ENCODE measurements around the gene CFAP74.
"Not testable (repeated sequence)": the region's sequence is repeated elsewhere in the genome, so short reads cannot be mapped to it uniquely, and the experiment has no call there.

Gene CFAP74

DNA sequence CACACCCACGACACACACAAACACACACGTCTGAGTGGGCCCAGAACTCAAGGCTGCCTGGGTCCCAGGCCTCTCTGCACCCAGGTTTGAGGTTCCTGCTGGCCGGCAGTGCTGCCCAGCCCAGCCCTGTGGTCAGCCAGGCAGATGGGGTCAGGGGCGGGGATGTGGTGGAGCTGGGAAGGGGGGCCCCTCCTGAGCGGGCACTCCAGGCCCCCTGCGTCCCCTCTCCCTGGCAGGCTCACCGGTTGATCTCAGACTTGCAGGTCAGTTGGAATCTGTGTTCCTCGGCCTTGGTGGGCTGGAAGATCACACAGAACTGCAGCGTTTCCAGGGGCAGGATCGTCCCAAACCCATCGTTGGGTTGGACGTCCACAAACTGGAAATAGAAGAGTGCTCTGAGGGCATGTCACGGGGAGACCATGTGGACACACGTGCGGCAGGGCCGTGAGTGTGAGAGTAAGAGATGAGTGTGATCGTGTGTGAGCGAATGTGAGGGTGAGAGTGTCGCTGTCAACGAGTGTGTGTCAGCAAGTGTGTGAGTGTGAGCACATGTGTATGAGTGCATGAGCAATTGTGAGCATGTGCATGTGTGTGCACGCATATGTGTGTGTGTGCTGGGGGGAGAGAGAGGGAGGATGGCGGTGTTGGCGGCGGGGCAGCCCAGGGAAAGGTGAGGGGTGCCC lies 64.8 kb downstream of the CFAP74 start:
- Histone ChIP-seq H3K9me3 (ENCODE audit: low read length) (no peaks in the 10 kb centered on the region), H3K36me3 (ENCODE audit: insufficient read depth, low read length) (no peaks in the 10 kb centered on the region), H3K4me1 (ENCODE audit: insufficient read depth, low read length) (no peaks in the 10 kb centered on the region), H3K4me3 (ENCODE audit: low read depth in 1 of 2, low read length in 2 of 2) (no peak overlapping the region), H3K27ac (ENCODE audit: low read depth, low read length) (no peak overlapping the region), H3K27me3 (ENCODE audit: control insufficient read depth in 1 of 2, insufficient read depth in 2 of 2, low read length in 2 of 2) (peaks cover 0 to 25% of the 10 kb centered on the region in 2 donors), H3K9ac (ENCODE audit: low read length) (no peak overlapping the region)

DNA sequence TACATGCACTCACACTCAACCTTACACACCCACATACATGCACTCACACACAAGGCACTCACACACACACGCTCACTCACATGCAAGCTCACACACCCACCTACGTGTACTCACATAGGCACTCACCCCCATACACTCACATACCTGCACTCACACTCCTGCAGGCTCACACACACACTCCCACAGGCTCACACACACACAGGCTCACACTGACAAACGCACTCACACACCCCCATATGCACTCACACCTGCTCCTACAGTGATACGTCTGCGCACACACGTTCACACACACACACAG lies 65.4 kb downstream of the CFAP74 start:
- Histone ChIP-seq H3K9ac (ENCODE audit: low read length) (no peak overlapping the region), H3K36me3 (ENCODE audit: insufficient read depth, low read length) (no peaks in the 10 kb centered on the region), H3K27ac (ENCODE audit: low read depth, low read length) (no peak overlapping the region), H3K27me3 (ENCODE audit: control insufficient read depth in 1 of 2, insufficient read depth in 2 of 2, low read length in 2 of 2) (peaks cover 0 to 20% of the 10 kb centered on the region in 2 donors), H3K9me3 (ENCODE audit: low read length) (no peaks in the 10 kb centered on the region), H3K4me3 (ENCODE audit: low read depth in 1 of 2, low read length in 2 of 2) (no peak overlapping the region), H3K4me1 (ENCODE audit: insufficient read depth, low read length) (no peaks in the 10 kb centered on the region)

DNA sequence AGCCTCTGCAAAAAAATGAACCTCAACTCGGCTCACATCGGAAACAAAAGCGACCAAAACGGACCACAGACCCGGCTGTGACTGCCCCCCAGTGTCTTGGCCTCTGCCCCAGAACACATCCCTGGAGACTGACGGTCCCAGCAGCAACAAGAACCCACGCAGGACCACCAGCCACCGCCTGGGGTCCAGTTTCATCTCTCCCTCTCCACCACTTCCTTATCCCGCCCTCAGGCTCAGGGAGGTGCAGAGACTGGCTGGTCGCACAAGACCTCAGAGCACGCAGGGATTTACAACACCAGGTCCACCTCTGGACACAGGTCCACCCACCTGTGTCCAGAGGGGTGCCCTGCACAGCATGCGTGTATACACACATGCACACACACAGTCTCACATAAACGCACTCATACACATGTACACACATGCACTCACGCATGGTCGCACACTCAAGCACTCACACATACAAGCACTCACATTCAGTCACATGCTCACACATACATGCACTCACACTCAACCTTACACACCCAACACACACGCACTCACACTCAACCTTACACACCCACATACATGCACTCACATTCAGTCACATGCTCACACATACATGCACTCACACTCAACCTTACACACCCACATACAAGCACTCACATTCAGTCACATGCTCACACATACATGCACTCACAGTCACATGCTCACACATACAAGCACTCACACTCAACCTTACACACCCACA lies 65.9 kb downstream of the CFAP74 start:
- H3K27me3 ChIP-seq (ENCODE audit: control insufficient read depth in 1 of 2, insufficient read depth in 2 of 2, low read length in 2 of 2) = peaks cover 0 to 15% of the 10 kb centered on the region in 2 donors

DNA sequence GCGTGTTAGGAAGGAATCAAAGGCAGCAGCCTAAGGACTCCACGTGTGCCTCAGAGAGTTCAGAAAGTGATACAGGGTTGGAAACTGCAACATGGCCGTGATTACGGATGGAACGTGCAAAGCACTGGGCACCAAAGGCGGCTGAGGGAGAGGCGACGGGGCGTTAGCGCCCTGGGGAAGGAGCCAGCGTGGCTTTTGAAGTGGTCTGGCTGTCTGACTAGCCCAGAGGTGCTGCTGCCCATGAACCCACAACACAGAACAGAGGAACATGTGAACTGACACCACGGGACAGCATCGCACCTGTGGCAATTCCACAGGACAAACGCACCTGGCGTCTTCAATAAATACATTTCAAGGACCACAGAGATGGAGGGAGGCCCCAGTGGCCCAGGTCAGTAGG lies 66.5 kb downstream of the CFAP74 start:
- Histone ChIP-seq H3K4me3 (ENCODE audit: low read depth in 1 of 2, low read length in 2 of 2) (no peak overlapping the region), H3K9me3 (ENCODE audit: low read length) (no peaks in the 10 kb centered on the region), H3K27me3 (ENCODE audit: control insufficient read depth in 1 of 2, insufficient read depth in 2 of 2, low read length in 2 of 2) (peaks cover 0 to 10% of the 10 kb centered on the region in 2 donors), H3K4me1 (ENCODE audit: insufficient read depth, low read length) (no peaks in the 10 kb centered on the region), H3K9ac (ENCODE audit: low read length) (no peak overlapping the region), H3K36me3 (ENCODE audit: insufficient read depth, low read length) (no peaks in the 10 kb centered on the region), H3K27ac (ENCODE audit: low read depth, low read length) (no peak overlapping the region)

More for the DNA sequence above, 65.9 kb downstream of the CFAP74 start:
- no peaks in the 10 kb centered on the region for H3K9me3 ChIP-seq (ENCODE audit: low read length)
- no peak overlapping the region for H3K27ac ChIP-seq (ENCODE audit: low read depth, low read length)
- no peaks in the 10 kb centered on the region for H3K4me1 ChIP-seq (ENCODE audit: insufficient read depth, low read length)
- no peak overlapping the region for H3K4me3 ChIP-seq (ENCODE audit: low read depth in 1 of 2, low read length in 2 of 2)
- H3K36me3 ChIP-seq (ENCODE audit: insufficient read depth, low read length) = no peaks in the 10 kb centered on the region
- H3K9ac ChIP-seq (ENCODE audit: low read length) = no peak overlapping the region

DNA sequence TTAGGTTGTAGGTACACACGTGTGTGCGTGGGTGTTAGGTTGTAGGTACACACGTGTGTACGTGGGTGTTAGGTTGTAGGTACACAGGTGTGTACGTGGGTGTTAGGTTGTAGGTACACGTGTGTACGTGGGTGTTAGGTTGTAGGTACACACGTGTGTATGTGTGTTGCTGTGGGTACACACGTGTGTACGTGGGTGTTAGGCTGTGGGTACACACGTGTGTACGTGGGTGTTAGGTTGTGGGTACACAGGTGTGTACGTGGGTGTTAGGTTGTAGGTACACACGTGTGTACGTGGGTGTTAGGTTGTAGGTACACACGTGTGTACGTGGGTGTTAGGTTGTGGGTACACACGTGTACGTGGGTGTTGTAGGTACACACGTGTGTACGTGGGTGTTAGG lies 68.7 kb downstream of the CFAP74 start:
- H3K4me3 ChIP-seq (ENCODE audit: low read depth in 1 of 2, low read length in 2 of 2); H3K9ac ChIP-seq (ENCODE audit: low read length); H3K9me3 ChIP-seq (ENCODE audit: low read length); H3K36me3 ChIP-seq (ENCODE audit: insufficient read depth, low read length); H3K27me3 ChIP-seq (ENCODE audit: control insufficient read depth in 1 of 2, insufficient read depth in 2 of 2, low read length in 2 of 2); H3K27ac ChIP-seq (ENCODE audit: low read depth, low read length); H3K4me1 ChIP-seq (ENCODE audit: insufficient read depth, low read length): not testable (repeated sequence)

DNA sequence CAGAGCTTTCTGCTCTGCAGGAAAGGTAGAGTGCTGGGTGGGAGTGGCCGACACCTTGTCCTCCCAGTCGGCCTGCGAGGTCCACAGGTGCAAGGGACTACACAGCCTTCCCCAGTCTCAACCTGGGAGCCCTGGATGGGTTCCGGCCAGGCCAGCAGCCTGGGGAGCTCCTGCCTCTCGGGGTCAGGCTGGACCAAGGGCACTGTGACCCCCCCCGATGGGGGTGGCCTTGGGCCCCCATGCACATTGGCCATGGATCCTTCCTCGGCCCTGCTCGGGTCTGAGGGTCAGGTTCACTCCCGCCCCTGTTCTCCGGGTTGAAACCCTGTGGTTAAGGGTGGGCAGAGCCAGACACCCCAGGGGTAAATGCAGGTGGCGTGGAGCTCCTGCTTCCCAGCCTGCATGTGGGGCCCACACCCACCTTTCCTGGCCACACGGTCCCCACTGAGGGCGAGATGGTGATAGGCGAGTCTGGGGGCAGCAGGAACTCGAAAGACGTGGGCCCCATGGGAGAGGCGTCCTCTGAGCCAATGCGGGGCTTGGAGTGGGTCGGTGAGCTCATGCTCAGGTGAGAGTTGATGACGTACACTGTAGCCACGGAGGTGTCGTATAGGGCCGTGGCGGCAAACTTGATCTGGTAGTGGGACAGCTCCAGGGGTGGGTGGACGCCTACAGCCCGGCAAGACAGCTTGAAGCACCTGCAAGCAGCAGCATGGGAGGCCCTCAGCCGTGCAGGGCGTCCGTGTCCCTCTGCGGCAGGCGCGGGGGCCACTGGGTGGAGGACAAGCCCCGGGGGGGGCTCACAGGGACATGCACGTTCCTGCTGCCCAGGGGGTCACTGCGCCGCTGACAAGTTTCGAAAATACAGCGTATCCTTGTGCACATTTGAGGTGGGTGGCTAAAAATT lies 73.7 kb downstream of the CFAP74 start:
- H3K9me3 ChIP-seq (ENCODE audit: low read length) = no peaks in the 10 kb centered on the region
- H3K9ac ChIP-seq (ENCODE audit: low read length) = no peak overlapping the region
- H3K27me3 ChIP-seq (ENCODE audit: control insufficient read depth in 1 of 2, insufficient read depth in 2 of 2, low read length in 2 of 2) = no peaks in the 10 kb centered on the region
- H3K4me1 ChIP-seq (ENCODE audit: insufficient read depth, low read length) = no peaks in the 10 kb centered on the region
- H3K27ac ChIP-seq (ENCODE audit: low read depth, low read length) = no peak overlapping the region
- H3K4me3 ChIP-seq (ENCODE audit: low read depth in 1 of 2, low read length in 2 of 2) = no peak overlapping the region
- no peaks in the 10 kb centered on the region for H3K36me3 ChIP-seq (ENCODE audit: insufficient read depth, low read length)

DNA sequence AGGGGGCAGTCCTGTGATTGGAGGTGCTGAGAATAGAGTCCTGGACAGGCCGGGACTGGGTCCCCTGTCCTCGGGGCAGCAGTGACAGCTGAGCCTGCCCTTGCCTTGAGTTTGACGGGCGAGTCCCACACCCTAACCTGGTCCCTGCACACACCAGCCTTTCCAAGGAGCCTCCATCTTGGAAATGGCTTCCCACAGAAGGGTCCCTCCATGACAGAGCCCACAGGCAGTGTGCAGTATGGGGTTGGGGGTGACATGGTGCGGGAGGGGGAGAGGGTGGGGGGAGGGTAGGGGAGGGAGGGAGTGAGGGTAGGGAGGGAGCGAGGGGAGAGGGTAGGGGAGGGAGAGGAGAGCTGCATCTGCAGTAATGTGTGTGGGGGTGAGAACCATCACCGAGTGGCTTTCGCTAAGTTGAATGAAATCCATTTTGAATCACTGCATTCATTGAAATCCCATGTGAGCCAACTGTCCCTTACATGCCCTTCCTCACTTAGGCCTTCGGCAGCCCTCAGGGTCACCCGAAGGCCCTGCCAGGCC lies 74.4 kb downstream of the CFAP74 start:
- H3K36me3 ChIP-seq (ENCODE audit: insufficient read depth, low read length) = no peaks in the 10 kb centered on the region
- H3K9me3 ChIP-seq (ENCODE audit: low read length) = no peaks in the 10 kb centered on the region
- no peak overlapping the region for H3K4me3 ChIP-seq (ENCODE audit: low read depth in 1 of 2, low read length in 2 of 2)
- no peak overlapping the region for H3K9ac ChIP-seq (ENCODE audit: low read length)
- no peak overlapping the region for H3K27ac ChIP-seq (ENCODE audit: low read depth, low read length)
- H3K27me3 ChIP-seq (ENCODE audit: control insufficient read depth in 1 of 2, insufficient read depth in 2 of 2, low read length in 2 of 2) = no peaks in the 10 kb centered on the region
- no peaks in the 10 kb centered on the region for H3K4me1 ChIP-seq (ENCODE audit: insufficient read depth, low read length)

DNA sequence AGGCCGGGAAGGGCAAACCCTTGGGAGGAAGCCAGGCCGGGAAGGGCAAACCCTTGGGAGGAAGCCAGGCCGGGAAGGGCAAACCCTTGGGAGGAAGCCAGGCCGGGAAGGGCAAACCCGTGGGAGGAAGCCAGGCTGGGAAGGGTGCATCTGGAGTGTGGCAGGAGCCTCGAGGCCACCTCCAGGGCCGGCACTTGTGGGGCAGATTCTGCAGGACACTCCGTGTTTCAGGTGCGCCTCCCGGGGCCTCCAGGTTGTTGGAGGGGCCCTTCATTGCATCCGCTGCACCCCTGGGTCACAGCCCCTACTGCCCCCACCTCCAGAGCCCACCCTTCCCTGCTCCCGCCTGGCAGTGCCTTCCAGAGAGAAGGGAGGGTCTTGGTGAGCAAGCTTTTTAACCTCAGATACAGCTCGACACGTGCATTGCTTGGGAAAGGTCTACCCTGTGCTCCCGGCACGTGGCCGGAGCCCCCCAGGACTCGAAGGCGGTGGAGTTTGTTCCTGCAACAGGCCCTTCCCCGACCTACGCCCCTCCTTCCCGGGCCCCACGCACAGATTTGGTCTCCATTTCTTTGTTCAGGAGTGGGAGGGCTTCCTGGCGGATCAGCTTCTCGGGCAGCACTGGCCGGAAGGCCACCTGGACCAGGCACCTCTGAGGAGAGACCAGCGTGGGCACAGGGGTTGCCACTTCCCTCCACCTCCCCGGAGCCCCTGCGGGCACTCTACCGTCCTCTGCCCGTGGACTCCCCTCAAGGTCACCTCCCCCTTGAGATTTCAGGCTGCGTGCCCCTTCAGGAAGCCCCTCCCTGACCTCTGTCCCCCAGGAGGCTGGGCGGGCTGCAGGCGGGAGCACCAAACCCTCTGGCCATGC lies 75.1 kb downstream of the CFAP74 start:
- Histone ChIP-seq H3K36me3 (ENCODE audit: insufficient read depth, low read length) (no peaks in the 10 kb centered on the region), H3K4me1 (ENCODE audit: insufficient read depth, low read length) (no peaks in the 10 kb centered on the region), H3K9me3 (ENCODE audit: low read length) (no peaks in the 10 kb centered on the region), H3K27me3 (ENCODE audit: control insufficient read depth in 1 of 2, insufficient read depth in 2 of 2, low read length in 2 of 2) (no peaks in the 10 kb centered on the region), H3K9ac (ENCODE audit: low read length) (no peak overlapping the region), H3K27ac (ENCODE audit: low read depth, low read length) (no peak overlapping the region), H3K4me3 (ENCODE audit: low read depth in 1 of 2, low read length in 2 of 2) (no peak overlapping the region)

DNA sequence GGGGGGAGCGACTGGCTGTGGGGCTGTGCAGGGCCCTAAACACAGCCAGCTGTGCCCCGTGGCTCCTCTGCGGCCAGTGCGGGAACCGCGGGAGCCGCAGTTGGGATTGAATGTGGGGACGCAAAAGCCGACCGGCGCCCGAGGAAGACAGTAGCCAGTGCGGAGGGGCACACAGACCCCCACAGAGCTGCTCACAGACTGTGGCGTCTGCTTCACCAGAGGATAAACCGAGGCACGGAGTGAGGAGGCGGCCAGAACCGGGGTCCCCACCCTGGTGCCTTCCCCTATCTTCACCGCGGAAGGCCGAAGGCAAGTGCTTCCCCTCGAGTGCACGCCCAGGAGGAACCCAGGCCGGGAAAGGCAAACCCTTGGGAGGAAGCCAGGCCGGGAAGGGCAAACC lies 75.8 kb downstream of the CFAP74 start:
- Histone ChIP-seq H3K9ac (ENCODE audit: low read length) (no peak overlapping the region), H3K27me3 (ENCODE audit: control insufficient read depth in 1 of 2, insufficient read depth in 2 of 2, low read length in 2 of 2) (no peaks in the 10 kb centered on the region), H3K4me3 (ENCODE audit: low read depth in 1 of 2, low read length in 2 of 2) (no peak overlapping the region), H3K4me1 (ENCODE audit: insufficient read depth, low read length) (no peaks in the 10 kb centered on the region), H3K9me3 (ENCODE audit: low read length) (no peaks in the 10 kb centered on the region), H3K36me3 (ENCODE audit: insufficient read depth, low read length) (no peaks in the 10 kb centered on the region), H3K27ac (ENCODE audit: low read depth, low read length) (no peak overlapping the region)

DNA sequence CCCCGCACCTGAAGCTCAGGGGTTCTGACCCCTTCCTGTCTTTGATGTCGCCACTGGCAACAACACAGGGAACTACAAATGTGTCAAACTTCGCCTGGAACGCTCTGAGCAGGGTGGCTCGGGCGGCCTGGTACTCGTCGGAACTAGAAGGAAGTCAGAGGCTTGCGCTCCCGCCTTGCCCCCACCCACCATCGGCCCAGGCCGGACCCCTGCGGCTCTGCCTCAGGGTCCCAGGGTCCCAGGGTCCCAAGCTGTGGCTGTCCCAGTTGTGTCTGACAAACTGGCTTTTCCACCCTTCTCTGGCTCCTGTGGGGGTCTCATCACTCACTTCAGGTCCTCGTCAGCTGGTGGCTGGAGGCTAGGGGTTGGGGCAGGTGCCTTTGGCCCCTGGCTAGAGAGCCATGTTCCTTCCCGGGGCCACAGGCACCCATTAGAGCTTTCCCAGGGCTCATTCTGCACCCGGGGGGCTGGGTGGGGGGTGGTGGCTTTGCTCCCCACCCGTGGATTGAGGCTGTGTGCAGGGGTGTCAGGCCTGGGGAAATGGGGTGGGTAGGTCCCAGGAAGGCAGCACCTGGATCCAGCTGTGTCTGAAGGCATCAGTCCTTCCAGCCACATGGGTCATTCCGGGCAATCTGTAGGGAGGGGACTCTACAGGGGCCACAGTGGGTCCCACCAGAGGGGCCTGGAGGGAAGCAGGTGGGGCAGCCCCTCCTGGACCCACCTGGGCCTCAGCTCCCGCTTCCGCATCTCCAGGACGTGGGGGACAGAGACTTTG lies 76.5 kb downstream of the CFAP74 start:
- H3K36me3 ChIP-seq (ENCODE audit: insufficient read depth, low read length) = no peaks in the 10 kb centered on the region
- no peaks in the 10 kb centered on the region for H3K4me1 ChIP-seq (ENCODE audit: insufficient read depth, low read length)
- H3K9me3 ChIP-seq (ENCODE audit: low read length) = no peaks in the 10 kb centered on the region
- H3K4me3 ChIP-seq (ENCODE audit: low read depth in 1 of 2, low read length in 2 of 2) = no peak overlapping the region
- no peak overlapping the region for H3K9ac ChIP-seq (ENCODE audit: low read length)
- no peak overlapping the region for H3K27ac ChIP-seq (ENCODE audit: low read depth, low read length)
- H3K27me3 ChIP-seq (ENCODE audit: control insufficient read depth in 1 of 2, insufficient read depth in 2 of 2, low read length in 2 of 2) = no peaks in the 10 kb centered on the region
